ENCODE results near the gene GPR152.

GPR152 gene

GRCh38 chr11:67464411-67465188 lies 12.1 kb upstream of the GPR152 start:
- Histone ChIP-seq H3K4me3 (peak overlapping the region; percentile 62 to 81 (median 71)), H3K4me1 (peaks cover 56 to 69% (median 64%) of the 10 kb centered on the region in 10 experiments), H3K27me3 (no peaks in the 10 kb centered on the region), H3K9me3 (replicated peaks in 1 of 11) (no peaks in the 10 kb centered on the region), H3K9ac (peak overlapping the region; percentile 75 to 87 (median 84)), H3K36me3 (no peaks in the 10 kb centered on the region), H3K4me2 (peak overlapping the region; percentile 84 to 99 (median 93)), H3K27ac (peak overlapping the region; percentile 77 to 91 (median 84)), H4K20me1 (no peaks in the 10 kb centered on the region)
- TF ChIP-seq Cebpa-rat (IDR thresholded peaks at IDR 0.05) = no peak

GRCh38 chr11:67463680-67464410 lies 11.3 kb upstream of the GPR152 start:
- Histone ChIP-seq H3K9ac (peak overlapping the region; percentile 75 to 87 (median 84)), H3K4me2 (peak overlapping the region; percentile 83 to 99 (median 93)), H3K4me1 (peaks cover 59 to 72% (median 67%) of the 10 kb centered on the region in 10 experiments), H3K27ac (peak overlapping the region; percentile 74 to 91 (median 84); a peak in 21 of 22 replicates), H3K9me3 (replicated peaks in 1 of 11) (no peaks in the 10 kb centered on the region), H4K20me1 (no peaks in the 10 kb centered on the region), H3K4me3 (peak overlapping the region; percentile 62 to 81 (median 71)), H3K27me3 (no peaks in the 10 kb centered on the region), H3K36me3 (no peaks in the 10 kb centered on the region)
- TF ChIP-seq Cebpa-rat (IDR thresholded peaks at IDR 0.05) = no peak

DNA sequence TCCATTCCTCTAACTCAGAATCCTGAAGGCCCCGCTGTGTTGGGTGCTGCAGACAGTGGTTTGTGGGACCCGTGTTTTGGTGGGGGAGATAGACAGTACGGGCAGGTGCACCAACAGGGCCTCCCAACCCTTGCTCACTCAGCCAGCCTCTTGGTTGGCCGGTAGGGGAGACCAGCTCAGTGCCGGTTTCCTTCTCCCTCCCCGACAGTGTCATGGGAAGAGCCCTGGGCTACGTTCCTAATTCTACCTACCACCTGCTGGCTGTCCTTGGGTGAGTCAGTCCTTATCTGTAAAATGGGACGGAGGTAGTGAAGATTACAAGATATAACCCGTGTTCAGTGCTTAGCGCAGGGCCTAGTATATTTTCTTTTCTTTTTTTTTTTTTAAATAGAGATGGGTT lies 10.7 kb upstream of the GPR152 start:
- H3K9ac ChIP-seq = no peak overlapping the region
- no peaks in the 10 kb centered on the region for H4K20me1 ChIP-seq
- no peaks in the 10 kb centered on the region for H3K36me3 ChIP-seq
- H3K27ac ChIP-seq = no peak overlapping the region
- TF ChIP-seq Cebpa-rat (IDR thresholded peaks at IDR 0.05) = no peak
- no peaks in the 10 kb centered on the region for H3K9me3 ChIP-seq (replicated peaks in 1 of 11)
- peak overlapping the region in 7 of 11 experiments; percentile 83 to 99 (median 93); a peak in 12 of 22 replicates for H3K4me2 ChIP-seq
- H3K4me1 ChIP-seq = peaks cover 55 to 66% (median 61%) of the 10 kb centered on the region in 10 experiments
- H3K27me3 ChIP-seq = no peaks in the 10 kb centered on the region
- no peak overlapping the region for H3K4me3 ChIP-seq

DNA sequence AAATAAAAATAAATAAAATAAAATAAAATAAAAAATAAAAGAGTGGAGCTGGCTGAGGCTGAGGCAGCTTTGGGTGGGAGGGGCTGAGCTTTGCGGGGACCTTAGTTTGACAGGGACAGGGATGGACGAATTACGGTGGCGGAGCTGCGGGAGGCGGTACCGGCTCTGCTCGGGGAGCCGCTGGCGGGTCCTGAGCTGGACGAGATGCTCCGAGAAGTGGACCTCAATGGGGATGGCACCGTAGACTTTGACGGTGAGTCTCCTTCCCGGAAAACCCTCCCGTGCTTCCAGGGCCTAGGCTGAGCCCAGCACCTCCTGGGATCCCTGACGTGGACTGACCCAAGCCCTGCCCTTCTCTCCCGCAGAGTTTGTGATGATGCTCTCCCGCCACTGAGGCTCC lies 5.7 kb upstream of the GPR152 start:
- Histone ChIP-seq H3K9ac (no peak overlapping the region), H3K27ac (no peak overlapping the region)
- TF ChIP-seq Cebpa-rat (IDR thresholded peaks at IDR 0.05) = no peak

DNA sequence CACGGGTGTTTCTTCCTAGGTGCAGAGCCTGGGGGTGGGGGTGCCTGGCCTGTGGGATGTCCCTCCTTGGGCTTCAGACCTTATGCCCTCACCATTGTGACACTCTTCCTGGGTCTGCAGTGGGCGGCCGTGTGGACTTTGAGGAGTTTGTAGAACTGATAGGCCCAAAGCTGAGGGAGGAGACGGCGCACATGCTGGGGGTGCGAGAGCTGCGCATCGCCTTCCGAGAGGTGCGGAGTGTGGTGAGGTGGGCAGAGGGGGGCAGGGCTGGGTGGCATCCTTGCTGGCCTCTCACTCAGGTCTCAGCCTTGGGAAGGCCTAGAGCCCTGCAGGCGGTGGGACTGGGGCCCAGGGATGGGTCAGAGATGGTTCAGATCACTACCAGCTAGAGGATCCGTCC lies 4.9 kb upstream of the GPR152 start:
- Histone ChIP-seq H3K36me3 (no peaks in the 10 kb centered on the region), H3K4me2 (no peak overlapping the region), H3K9me3 (replicated peaks in 1 of 11) (no peaks in the 10 kb centered on the region), H3K27me3 (no peaks in the 10 kb centered on the region), H3K27ac (no peak overlapping the region), H3K9ac (no peak overlapping the region), H4K20me1 (no peaks in the 10 kb centered on the region), H3K4me3 (no peak overlapping the region), H3K4me1 (peaks cover 11 to 20% (median 14%) of the 10 kb centered on the region in 10 experiments; a peak in 19 of 20 replicates)
- no peak for TF ChIP-seq Cebpa-rat (IDR thresholded peaks at IDR 0.05)

More for the DNA sequence above, 5.7 kb upstream of the GPR152 start:
- Histone ChIP-seq H3K36me3 (no peaks in the 10 kb centered on the region), H4K20me1 (no peaks in the 10 kb centered on the region), H3K27me3 (no peaks in the 10 kb centered on the region), H3K9me3 (replicated peaks in 1 of 11) (no peaks in the 10 kb centered on the region), H3K4me1 (peaks cover 12 to 20% (median 16%) of the 10 kb centered on the region in 10 experiments; a peak in 19 of 20 replicates), H3K4me3 (no peak overlapping the region), H3K4me2 (no peak overlapping the region)

DNA sequence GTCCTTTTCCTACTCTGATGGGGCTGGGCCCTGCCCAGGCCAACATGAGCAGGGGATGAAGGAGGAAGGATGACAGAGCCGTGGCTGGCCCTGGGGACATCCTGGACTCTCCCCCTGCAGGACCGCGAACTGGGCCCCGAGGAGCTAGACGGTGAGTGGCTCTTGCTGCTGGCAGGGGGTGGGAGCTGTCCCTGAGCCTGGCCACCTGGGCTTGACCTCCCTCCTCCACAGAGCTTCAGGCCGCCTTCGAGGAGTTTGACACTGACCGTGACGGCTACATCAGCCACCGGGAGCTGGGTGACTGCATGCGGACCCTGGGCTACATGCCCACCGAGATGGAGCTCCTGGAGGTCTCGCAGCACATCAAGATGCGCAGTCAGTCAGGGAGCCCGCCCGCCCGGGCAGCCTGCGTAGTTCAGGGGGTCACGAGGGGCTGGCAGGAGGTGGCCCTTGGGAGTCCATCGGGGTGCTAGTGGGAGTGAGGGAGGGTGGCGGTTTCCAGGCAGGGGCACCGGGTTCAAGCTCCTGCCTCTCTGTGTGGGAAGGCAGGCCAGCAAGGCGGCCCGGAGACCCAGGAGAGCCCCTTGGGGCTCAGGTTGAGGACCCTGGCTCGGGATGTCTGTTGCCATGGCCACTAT lies 3.7 kb upstream of the GPR152 start:
- Histone ChIP-seq H4K20me1 (no peaks in the 10 kb centered on the region), H3K4me3 (no peak overlapping the region), H3K4me1 (peaks cover 13 to 33% (median 23%) of the 10 kb centered on the region in 10 experiments), H3K36me3 (no peaks in the 10 kb centered on the region), H3K9me3 (replicated peaks in 1 of 11) (no peaks in the 10 kb centered on the region), H3K9ac (peak overlapping the region in 1 of 11 experiments; percentile 35; a peak in 1 of 22 replicates), H3K27me3 (no peaks in the 10 kb centered on the region), H3K4me2 (no peak overlapping the region; a peak in 1 of 22 replicates), H3K27ac (no peak overlapping the region)
- TF ChIP-seq Cebpa-rat (IDR thresholded peaks at IDR 0.05) = no peak

GRCh38 chr11:67455054-67455453 lies 2.5 kb upstream of the GPR152 start, which contains the start of gene CABP4:
CABP4 (plus strand) TSS chr11:67455354; CDS start chr11:67455424, 70 bp downstream.
- peak within 1 kb of the TSS in 3 of 11 experiments; percentile 35 to 51 (median 35); a peak in 2 of 22 replicates for H3K9ac ChIP-seq
- 0 out of 22 replicates have a peak within 1 kb of the TSS, but pooled peaks of 1 of the 11 experiments have one; percentile 4 for H3K27ac ChIP-seq
- H3K9me3 ChIP-seq (replicated peaks in 1 of 11) = no peaks in the 10 kb centered on the region
- no peak for TF ChIP-seq Cebpa-rat (IDR thresholded peaks at IDR 0.05)
- H4K20me1 ChIP-seq = no peaks in the 10 kb centered on the region
- no peak within 1 kb of the TSS; a peak in 1 of 22 replicates for H3K4me2 ChIP-seq
- peaks cover 13 to 40% (median 29%) of the 10 kb centered on the region in 10 experiments for H3K4me1 ChIP-seq
- no peaks in the 10 kb centered on the region for H3K36me3 ChIP-seq
- no peaks in the 10 kb centered on the region for H3K27me3 ChIP-seq
- H3K4me3 ChIP-seq = no peak within 1 kb of the TSS

GRCh38 chr11:67453816-67454732 lies 1.5 kb upstream of the GPR152 start:
- no peak for TF ChIP-seq Cebpa-rat (IDR thresholded peaks at IDR 0.05)
- Histone ChIP-seq H3K4me3 (no peak overlapping the region), H3K4me1 (peaks cover 13 to 40% (median 29%) of the 10 kb centered on the region in 10 experiments), H3K9ac (peak overlapping the region in 2 of 11 experiments; percentile 35 to 51; a peak in 1 of 22 replicates), H3K27ac (0 out of 22 replicates have a peak overlapping the region, but pooled peaks of 1 of the 11 experiments have one; percentile 4), H3K4me2 (no peak overlapping the region), H3K27me3 (no peaks in the 10 kb centered on the region), H3K36me3 (no peaks in the 10 kb centered on the region), H3K9me3 (replicated peaks in 1 of 11) (no peaks in the 10 kb centered on the region), H4K20me1 (no peaks in the 10 kb centered on the region; a peak in 1 of 22 replicates)

Data from BLaER1 treated with 17β-estradiol and CSF1 and Interleukin-3, amounts not matched to agents 10 nM and 100 nM (cell line).